DND-41 (cell line): Measurements from ENCODE around the gene MYO16.

Source experiments
- EZH2 ChIP-seq: IDR thresholded peaks from 3 replicates; pipeline ENCODE4 v1.6.1; 2012; ENCODE audit warnings: borderline replicate concordance, low read depth, mild to moderate bottlenecking, moderate library complexity, low read length, inconsistent platforms; ENCODE audit not compliant: severe bottlenecking
- TF ChIP-seq, protein P1 (sequence below): IDR thresholded peaks from 2 replicates; pipeline ENCODE4 v1.5.1; 2012; ENCODE audit warnings: borderline replicate concordance, low read length, moderate library complexity, mild to moderate bottlenecking; ENCODE audit not compliant: poor library complexity, severe bottlenecking; ENCODE audit errors: extremely low read depth

DNA sequence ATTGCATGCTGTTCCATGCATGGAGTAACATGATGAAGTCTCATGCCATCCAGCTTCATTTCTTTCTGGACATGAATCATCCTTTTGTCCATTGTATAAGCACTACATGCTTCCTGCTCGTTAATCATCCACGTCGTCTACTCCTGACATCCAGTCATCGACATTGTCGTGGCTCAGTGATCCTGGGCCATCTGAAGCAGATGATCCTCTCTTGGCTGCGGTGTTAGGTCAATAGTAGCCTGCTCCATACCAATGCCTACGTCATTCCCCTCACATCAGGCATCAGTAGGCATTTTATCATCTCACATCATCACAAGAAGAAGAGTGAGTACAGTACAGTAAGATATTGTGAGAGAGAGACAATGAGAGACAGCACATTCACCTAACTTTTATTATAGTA lies 7.9 kb upstream of the MYO16 start:
- TF ChIP-seq, protein P1, sequence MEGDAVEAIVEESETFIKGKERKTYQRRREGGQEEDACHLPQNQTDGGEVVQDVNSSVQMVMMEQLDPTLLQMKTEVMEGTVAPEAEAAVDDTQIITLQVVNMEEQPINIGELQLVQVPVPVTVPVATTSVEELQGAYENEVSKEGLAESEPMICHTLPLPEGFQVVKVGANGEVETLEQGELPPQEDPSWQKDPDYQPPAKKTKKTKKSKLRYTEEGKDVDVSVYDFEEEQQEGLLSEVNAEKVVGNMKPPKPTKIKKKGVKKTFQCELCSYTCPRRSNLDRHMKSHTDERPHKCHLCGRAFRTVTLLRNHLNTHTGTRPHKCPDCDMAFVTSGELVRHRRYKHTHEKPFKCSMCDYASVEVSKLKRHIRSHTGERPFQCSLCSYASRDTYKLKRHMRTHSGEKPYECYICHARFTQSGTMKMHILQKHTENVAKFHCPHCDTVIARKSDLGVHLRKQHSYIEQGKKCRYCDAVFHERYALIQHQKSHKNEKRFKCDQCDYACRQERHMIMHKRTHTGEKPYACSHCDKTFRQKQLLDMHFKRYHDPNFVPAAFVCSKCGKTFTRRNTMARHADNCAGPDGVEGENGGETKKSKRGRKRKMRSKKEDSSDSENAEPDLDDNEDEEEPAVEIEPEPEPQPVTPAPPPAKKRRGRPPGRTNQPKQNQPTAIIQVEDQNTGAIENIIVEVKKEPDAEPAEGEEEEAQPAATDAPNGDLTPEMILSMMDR = no peak
- no peak for TF ChIP-seq EZH2
